ENCODE results near the gene RETREG2.

GRCh38 chr2:219204425-219205164 is 26.5 kb downstream of the RETREG2 start:
- TF ChIP-seq CTCF (IDR thresholded peaks at IDR 0.05) (no peak), EP300 (IDR thresholded peaks at IDR 0.05; ENCODE audit: low read depth) (no peak), POLR2AphosphoS5 (IDR thresholded peaks at IDR 0.05) (no peak), POLR2A (IDR thresholded peaks at IDR 0.05) (no peak)

All from transverse colon (tissue), 4 donors.